PC-9 (cell line): ENCODE measurements around the gene OR13F1. TPM values are rescaled to one million over a fixed set of nuclear protein-coding genes. Genes with fewer than 3 reads are reported as not detected.

ENCODE experiments used
- BruUV-seq: library from RNA; stranded (reverse); fragments of 400-500 nt; replicated peaks from 2 replicates; lab custom pipeline; 2021; lab: Mats Ljungman, UMichigan
- CTCF ChIA-PET: fragments of 300-600 bp; sonication (Branson Sonifier 250); formaldehyde crosslinking; loops from one replicate; lab custom pipeline; 2022; ENCODE audit warnings: antibody characterized with exemption; lab: Charles Lee
- POLR2A ChIA-PET: fragments of 300-600 bp; sonication (Branson Sonifier 250); formaldehyde crosslinking; loops from one replicate; lab custom pipeline; 2022; ENCODE audit warnings: antibody characterized with exemption; ENCODE audit not compliant: unreplicated experiment; lab: Charles Lee
- DNase-seq, 2 experiments: peaks; one replicate each; pipeline versions ENCODE4 v3.0.0 to v3.0.0-alpha.2; 2015 to 2022; ENCODE audit warnings: mixed read lengths in 1 of 2
- H2AFZ ChIP-seq: fragments of 200-600 bp; sonication (generic); 2 replicates; pipeline ENCODE4 v1.8.1; 2017; ENCODE audit warnings: antibody characterized with exemption
- H3F3A ChIP-seq: fragments of 200-600 bp; sonication (generic); 2 replicates; pipeline ENCODE4 v1.8.1; 2017; ENCODE audit warnings: antibody characterized with exemption, mild to moderate bottlenecking, low read depth; ENCODE audit not compliant: insufficient read depth
- H3K27ac ChIP-seq: fragments of 200-600 bp; sonication (generic); 2 replicates; pipeline ENCODE4 v1.6.1; 2016; ENCODE audit warnings: mixed run types
- H3K27me3 ChIP-seq: fragments of 200-600 bp; sonication (generic); 2 replicates; pipeline ENCODE4 v1.6.1; 2016; ENCODE audit warnings: low read depth, mixed run types; ENCODE audit not compliant: insufficient read depth
- H3K36me3 ChIP-seq: fragments of 200-600 bp; sonication (generic); 2 replicates; pipeline ENCODE4 v1.6.1; 2016; ENCODE audit warnings: low read depth, mixed run types
- H3K4me1 ChIP-seq: fragments of 200-600 bp; sonication (generic); replicated peaks from 2 replicates; pipeline ENCODE4 v1.6.1; 2016; ENCODE audit warnings: mixed run types; ENCODE audit not compliant: insufficient read depth
- H3K4me2 ChIP-seq: fragments of 200-600 bp; sonication (generic); 2 replicates; pipeline ENCODE4 v1.6.1; 2017; ENCODE audit warnings: mixed run types
- H3K4me3 ChIP-seq: fragments of 200-600 bp; sonication (generic); 2 replicates; pipeline ENCODE4 v1.6.1; 2016; ENCODE audit warnings: mixed run types
- H3K79me2 ChIP-seq: fragments of 200-600 bp; sonication (generic); 2 replicates; pipeline ENCODE4 v1.6.1; 2017; ENCODE audit warnings: low read depth, mixed run types
- H3K9me2 ChIP-seq: fragments of 200-600 bp; sonication (generic); 2 replicates; pipeline ENCODE4 v1.8.1; 2017; ENCODE audit warnings: mild to moderate bottlenecking; ENCODE audit not compliant: insufficient read depth
- H3K9me3 ChIP-seq: fragments of 200-600 bp; sonication (generic); 2 replicates; pipeline ENCODE4 v1.8.1; 2016; ENCODE audit warnings: low read depth; ENCODE audit not compliant: insufficient read depth
- H4K20me1 ChIP-seq: fragments of 200-600 bp; sonication (generic); 2 replicates; pipeline ENCODE4 v1.8.1; 2017; ENCODE audit not compliant: insufficient read depth
- CTCF ChIP-seq: fragments of 200-600 bp; sonication (generic); conservative IDR thresholded peaks from 2 replicates; pipeline ENCODE4 v1.6.1; 2017; ENCODE audit warnings: mixed run types, antibody characterized with exemption, mild to moderate bottlenecking, moderate library complexity
- EZH2 ChIP-seq: fragments of 200-600 bp; sonication (generic); IDR thresholded peaks from 2 replicates; pipeline ENCODE4 v1.8.0; 2017; ENCODE audit warnings: antibody characterized with exemption, low read depth
- intact Hi-C: fragments of 100-400 bp; cut with micrococcal nuclease; formaldehyde crosslinking; loops from one replicate; pipeline ENCODE4 v1.10.0; 2022; ENCODE audit not compliant: unreplicated experiment
- total RNA-seq: library from RNA; stranded (reverse); gene quantifications from 2 replicates; pipeline ENCODE4 v1.2.3, GENCODE V29; 2021

OR13F1 gene
- total RNA-seq, 1 experiment from 2014 or later, result not detected

GRCh38 chr9:104544644-104545043 is 40.6 kb downstream of the OR13F1 start:
- Histone ChIP-seq H3K4me3 (no peak overlapping the region), H3K9me2 (no peaks in the 10 kb centered on the region), H3K4me1 (no peaks in the 10 kb centered on the region), H3K79me2 (no peaks in the 10 kb centered on the region), H3K9me3 (no peaks in the 10 kb centered on the region; the same call in 1 of the 2 replicates), H3K36me3 (no peaks in the 10 kb centered on the region), H3K4me2 (no peak overlapping the region), H3F3A (no peaks in the 10 kb centered on the region), H4K20me1 (no peaks in the 10 kb centered on the region), H3K27ac (no peak overlapping the region), H2AFZ (no peak overlapping the region), H3K27me3 (no peaks in the 10 kb centered on the region)
- ChIA-PET CTCF (no interaction called here), POLR2A (no interaction called here)
- no peak for DNase-seq
- no TSS peak for BruUV-seq
- intact Hi-C loops, result no loop called here
- no peak for TF ChIP-seq CTCF
- no peak for TF ChIP-seq EZH2

- no peak overlapping the region for H3K27ac ChIP-seq
- H3F3A ChIP-seq, result no peaks in the 10 kb centered on the region
- no TSS peak for BruUV-seq
- TF ChIP-seq CTCF (no peak), EZH2 (no peak)
- H3K9me3 ChIP-seq, result no peaks in the 10 kb centered on the region
- no peak for DNase-seq
- no peaks in the 10 kb centered on the region for H3K79me2 ChIP-seq
- no peaks in the 10 kb centered on the region for H3K9me2 ChIP-seq
- no peak overlapping the region for H3K4me3 ChIP-seq
- H3K27me3 ChIP-seq, result no peaks in the 10 kb centered on the region
- no peak overlapping the region for H3K4me2 ChIP-seq
- intact Hi-C loops, result no loop called here
- no peak overlapping the region for H2AFZ ChIP-seq
- no peaks in the 10 kb centered on the region for H3K4me1 ChIP-seq
- no peaks in the 10 kb centered on the region for H4K20me1 ChIP-seq
- CTCF ChIA-PET, result no interaction called here
- POLR2A ChIA-PET, result no interaction called here
- H3K36me3 ChIP-seq, result no peaks in the 10 kb centered on the region
Observed at GRCh38 chr9:104553261-104553660, 49.2 kb downstream of the OR13F1 start.

Other genes starting within 250 kb of the OR13F1 start
- gene OR13C4, start 22.9 kb downstream of the OR13F1 start, total RNA-seq, result not detected in 2 replicates
- gene OR13C3, start 32.6 kb downstream of the OR13F1 start, total RNA-seq, result not detected in 2 replicates
- gene OR13C8, start 64.9 kb downstream of the OR13F1 start, total RNA-seq, result not detected in 2 replicates
- not detected in 2 replicates for gene OR13C5, start 95.2 kb downstream of the OR13F1 start, total RNA-seq
- gene OR13C2, start 101.4 kb downstream of the OR13F1 start, total RNA-seq, result not detected in 2 replicates
- gene OR13C9, start 113.9 kb downstream of the OR13F1 start, total RNA-seq, result not detected in 2 replicates
- gene OR13D1, start 190.3 kb downstream of the OR13F1 start, total RNA-seq, result not detected in 2 replicates
- gene NIPSNAP3A, start 243.4 kb downstream of the OR13F1 start, total RNA-seq, result 19.8 and 21.4 TPM in 2 replicates